MCF 10A (cell line): ENCODE measurements around the gene METTL4. TPM values are rescaled to one million over a fixed set of nuclear protein-coding genes. Genes with fewer than 3 reads are reported as not detected.

Experiments
- BruUV-seq: library from RNA; stranded (reverse); fragments of 400-500 nt; replicated peaks from 2 replicates; lab custom pipeline; 2021; lab: Mats Ljungman, UMichigan
- CTCF ChIA-PET: fragments of 300-600 bp; sonication (Branson Sonifier 250); formaldehyde crosslinking; extraction: SDS; loops from one replicate; lab custom pipeline; 2021; ENCODE audit warnings: antibody characterized with exemption, inconsistent platforms; lab: Yijun Ruan, JAX
- POLR2A ChIA-PET: fragments of 300-600, 350-650 bp; sonication (Branson Sonifier 250); formaldehyde crosslinking; extraction: SDS; loops from one replicate; lab custom pipeline; 2020; ENCODE audit warnings: antibody characterized with exemption, inconsistent platforms; lab: Yijun Ruan, JAX
- DNase-seq: peaks from one replicate; pipeline ENCODE4 v3.0.0-alpha.2; 2018; ENCODE audit not compliant: unreplicated experiment
- H3K27ac Mint-ChIP-seq: one replicate; pipeline ENCODE4 v1.8.0; 2022; ENCODE audit warnings: mild to moderate bottlenecking, low read depth, mixed read lengths; ENCODE audit not compliant: unreplicated experiment
- H3K27me3 Mint-ChIP-seq: one replicate; pipeline ENCODE4 v1.8.0; 2022; ENCODE audit warnings: mixed read lengths; ENCODE audit not compliant: insufficient read depth, unreplicated experiment
- H3K36me3 Mint-ChIP-seq: one replicate; pipeline ENCODE4 v1.8.0; 2022; ENCODE audit warnings: mild to moderate bottlenecking, moderate library complexity, mixed read lengths; ENCODE audit not compliant: insufficient read depth, unreplicated experiment
- H3K4me1 Mint-ChIP-seq: one replicate; pipeline ENCODE4 v1.8.0; 2022; ENCODE audit warnings: mixed read lengths; ENCODE audit not compliant: insufficient read depth, unreplicated experiment
- H3K4me3 Mint-ChIP-seq: one replicate; pipeline ENCODE4 v1.8.0; 2022; ENCODE audit warnings: mild to moderate bottlenecking, moderate library complexity, mixed read lengths; ENCODE audit not compliant: unreplicated experiment
- H3K9me3 Mint-ChIP-seq: one replicate; pipeline ENCODE4 v1.8.0; 2022; ENCODE audit warnings: mixed read lengths; ENCODE audit not compliant: unreplicated experiment
- CTCF ChIP-seq: fragments of 200-600 bp; IDR thresholded peaks from one replicate; pipeline ENCODE4 v1.8.0; 2022; ENCODE audit warnings: antibody characterized with exemption, mild to moderate bottlenecking; ENCODE audit not compliant: unreplicated experiment
- intact Hi-C: fragments of 100-400 bp; cut with micrococcal nuclease; formaldehyde crosslinking; loops from 2 replicates; pipeline ENCODE4 v1.14.1; 2022
- total RNA-seq: library from RNA; stranded (reverse); gene quantifications from 2 replicates; pipeline ENCODE4 v1.2.3, GENCODE V29; 2022

Gene METTL4
- total RNA-seq, 1 experiment from 2014 or later, result 11.8 TPM

- H3K27me3 Mint-ChIP-seq, result no peaks in the 10 kb centered on the region
- H3K27ac Mint-ChIP-seq, result no peak overlapping the region
- H3K36me3 Mint-ChIP-seq, result peaks cover 36% of the 10 kb centered on the region
- CTCF ChIA-PET, result interaction anchor here (0.6 to 2.6 kb wide), 6 partner anchors 9 to 1716 kb away, joined by 3 to 23 read pairs (median 4); no protein-coding TSS in a partner anchor
- intact Hi-C loops, result no loop called here
- no peaks in the 10 kb centered on the region for H3K4me1 Mint-ChIP-seq
- no peak for DNase-seq
- POLR2A ChIA-PET, result interaction anchor here (0.6 to 1.6 kb wide), 4 partner anchors 14 to 1567 kb away, joined by 3 to 4 read pairs (median 4); partner anchors contain the start of gene SMCHD1
- no peaks in the 10 kb centered on the region for H3K9me3 Mint-ChIP-seq
- no peak for TF ChIP-seq CTCF
- no TSS peak for BruUV-seq
- no peak overlapping the region for H3K4me3 Mint-ChIP-seq
Observed at GRCh38 chr18:2555895-2556294, 15.4 kb downstream of the METTL4 start.

GRCh38 chr18:2554696-2555095, 16.6 kb downstream of the METTL4 start:
- Mint-ChIP-seq H3K36me3 (peaks cover 24% of the 10 kb centered on the region), H3K27me3 (no peaks in the 10 kb centered on the region), H3K4me1 (no peaks in the 10 kb centered on the region), H3K27ac (no peak overlapping the region), H3K4me3 (no peak overlapping the region), H3K9me3 (no peaks in the 10 kb centered on the region)
- POLR2A ChIA-PET, result interaction anchor here (0.6 to 1.6 kb wide), 2 partner anchors 101 to 190 kb away, joined by 4 read pairs; partner anchors contain the start of gene SMCHD1
- CTCF ChIA-PET, result interaction anchor here (0.5 to 1.8 kb wide), 4 partner anchors 20 to 1723 kb away, joined by 3 to 4 read pairs (median 3); no protein-coding TSS in a partner anchor
- intact Hi-C loops, result no loop called here
- TF ChIP-seq CTCF, result no peak
- BruUV-seq, result no TSS peak
- DNase-seq, result no peak

GRCh38 chr18:2551425-2551824, 19.9 kb downstream of the METTL4 start:
- H3K27me3 Mint-ChIP-seq, result no peaks in the 10 kb centered on the region
- no peak for TF ChIP-seq CTCF
- intact Hi-C loops, result no loop called here
- no peak for DNase-seq
- no peaks in the 10 kb centered on the region for H3K9me3 Mint-ChIP-seq
- ChIA-PET POLR2A (no interaction called here), CTCF (interaction anchor here (1.3 kb wide), 1 partner anchor 9 kb away, joined by 3 read pairs; no protein-coding TSS in a partner anchor)
- no peaks in the 10 kb centered on the region for H3K4me1 Mint-ChIP-seq
- no peak overlapping the region for H3K4me3 Mint-ChIP-seq
- H3K36me3 Mint-ChIP-seq, result peaks cover 33% of the 10 kb centered on the region
- no TSS peak for BruUV-seq
- no peak overlapping the region for H3K27ac Mint-ChIP-seq

- no peak overlapping the region for H3K27ac Mint-ChIP-seq
- BruUV-seq, result no TSS peak
- ChIA-PET CTCF (interaction anchor here (0.6 to 3.8 kb wide), 5 partner anchors 208 to 1685 kb away, joined by 3 to 31 read pairs (median 5); no protein-coding TSS in a partner anchor), POLR2A (interaction anchor here (0.6 to 0.7 kb wide), 2 partner anchors 10 to 105 kb away, joined by 3 to 5 read pairs; no protein-coding TSS in a partner anchor)
- DNase-seq, result no peak
- intact Hi-C loops, result loop anchor here (2.0 to 10.0 kb wide), 3 partner anchors 795 to 1685 kb away; no protein-coding TSS in a partner anchor
- no peak overlapping the region for H3K4me3 Mint-ChIP-seq
- H3K27me3 Mint-ChIP-seq, result no peaks in the 10 kb centered on the region
- TF ChIP-seq CTCF, result no peak
- peaks cover 29% of the 10 kb centered on the region for H3K36me3 Mint-ChIP-seq
- H3K4me1 Mint-ChIP-seq, result no peaks in the 10 kb centered on the region
- H3K9me3 Mint-ChIP-seq, result no peaks in the 10 kb centered on the region
Observed at GRCh38 chr18:2549462-2549861, 21.8 kb downstream of the METTL4 start.
